ENCODE measurements around the gene KRT23. TPM values are rescaled to one million over a fixed set of nuclear protein-coding genes. Genes with fewer than 3 reads are reported as not detected.
A peak's percentile ranks its signal among the peaks of the same experiment; 100 is the strongest.

The KRT23 gene
- total and polyA plus RNA-seq, 2 of the 4 experiments (the other 2 are of a cell fraction), result 0.36 to 0.39 TPM

GRCh38 chr17:40980117-40980516 lies 42.7 kb upstream of the KRT23 start:
- no peak for ATAC-seq (ENCODE audit: low read depth)
- H3K4me2 ChIP-seq (ENCODE audit: low read depth, low read length), result no peak overlapping the region
- no peak overlapping the region for H4K5ac ChIP-seq (ENCODE audit: low read depth, low read length)
- H3K36me3 ChIP-seq (ENCODE audit: control insufficient read depth, insufficient read depth, low read length), result no peaks in the 10 kb centered on the region
- H2BK120ac ChIP-seq (ENCODE audit: low read depth, low read length), result no peak overlapping the region
- intact Hi-C loops (cut with micrococcal nuclease), result no loop called here
- no peak overlapping the region for H3K4ac ChIP-seq (ENCODE audit: low read depth, low read length)
- no peak overlapping the region for H2AK9ac ChIP-seq (replicated peaks; ENCODE audit: low read depth, low read length, poor library complexity)
- H3K9ac ChIP-seq (ENCODE audit: low read depth, low read length), result no peak overlapping the region
- no peak overlapping the region for H3K14ac ChIP-seq (replicated peaks; ENCODE audit: low read depth, low read length)
- H3K27ac ChIP-seq (ENCODE audit: insufficient read depth, low read length), result no peak overlapping the region
- CTCF ChIA-PET, result no interaction called here
- peaks cover 5% of the 10 kb centered on the region for H3K4me1 ChIP-seq (ENCODE audit: control insufficient read depth, insufficient read depth, low read length)
- H2BK5ac ChIP-seq (ENCODE audit: low read depth, low read length, poor library complexity, severe bottlenecking), result no peak overlapping the region
- H3K9me1 ChIP-seq (ENCODE audit: insufficient read depth, low read length), result no peaks in the 10 kb centered on the region
- H4K20me1 ChIP-seq (ENCODE audit: insufficient read depth, low read length), result no peaks in the 10 kb centered on the region
- H3K18ac ChIP-seq (ENCODE audit: low read depth, low read length), result no peak overlapping the region
- BruUV-seq (replicated peaks), result no TSS peak
- no peak overlapping the region for H3K56ac ChIP-seq (ENCODE audit: extremely low read depth, insufficient read depth, low read length)
- WGBS, 2 experiments (ENCODE audit: extremely low coverage in 2 of 2, insufficient read length in 1 of 2), result 80% methylated on average over 1 of the region's 3 CpGs; no CpG with 5 or more reads in 1 of the 2 experiments
- no peak overlapping the region for H4K91ac ChIP-seq (ENCODE audit: insufficient read depth, low read depth, low read length)
- H2AFZ ChIP-seq (replicated peaks; ENCODE audit: low read length, poor library complexity), result peak overlapping the region; percentile 75
- H3K27me3 ChIP-seq (ENCODE audit: control insufficient read depth, insufficient read depth, low read length), result no peaks in the 10 kb centered on the region
- no peak overlapping the region; the same call in 2 of the 3 replicates for H2BK15ac ChIP-seq (ENCODE audit: low read depth, low read length)
- DNase-seq, result no peak
- no peak overlapping the region for H3K23ac ChIP-seq (ENCODE audit: low read depth, low read length)
- TF ChIP-seq NFE2L2 (IDR thresholded peaks at IDR 0.05; ENCODE audit: low read depth, low read length), result no peak
- no peak for TF ChIP-seq RCOR1 (IDR thresholded peaks at IDR 0.05; ENCODE audit: insufficient replicate concordance, low read length)
- no peak for TF ChIP-seq CHD1 (IDR thresholded peaks at IDR 0.05; ENCODE audit: low read depth, low read length)
- TF ChIP-seq MAZ (IDR thresholded peaks at IDR 0.05; ENCODE audit: borderline replicate concordance, low read depth, low read length), result no peak
- no peak for TF ChIP-seq USF2 (IDR thresholded peaks at IDR 0.05; ENCODE audit: low read depth, low read length)
- TF ChIP-seq MAFK (IDR thresholded peaks at IDR 0.05; ENCODE audit: low read depth, low read length), result no peak
- no peak for TF ChIP-seq RAD21 (IDR thresholded peaks at IDR 0.05; ENCODE audit: low read length)
- no peak for TF ChIP-seq ELK1 (IDR thresholded peaks at IDR 0.05; ENCODE audit: borderline replicate concordance, low read depth, low read length)
- no peak for TF ChIP-seq CEBPB (IDR thresholded peaks at IDR 0.05; ENCODE audit: low read depth, low read length)
- no peak for TF ChIP-seq CTCF (conservative IDR thresholded peaks at IDR 0.05; ENCODE audit: low read depth, low read length)
- TF ChIP-seq POLR2A (IDR thresholded peaks at IDR 0.05; ENCODE audit: low read depth, low read length), result no peak
- no peak for TF ChIP-seq FOS (IDR thresholded peaks at IDR 0.05; ENCODE audit: low read depth, low read length)
- no peak for TF ChIP-seq BHLHE40 (IDR thresholded peaks at IDR 0.05; ENCODE audit: low read depth, low read length)
- no peak for TF ChIP-seq MXI1 (IDR thresholded peaks at IDR 0.05; ENCODE audit: borderline replicate concordance, low read depth, low read length)
- no peak for TF ChIP-seq SMC3 (IDR thresholded peaks at IDR 0.05; ENCODE audit: low read depth, low read length)
- no peak for TF ChIP-seq RFX5 (IDR thresholded peaks at IDR 0.05; ENCODE audit: low read depth, low read length)
- dilution Hi-C loops (cut with HindIII; ENCODE audit: low sequenced_read_pairs, unreplicated experiment), result no loop called here
- 0 out of 2 replicates have a peak overlapping the region, but pooled peaks have one; percentile 1 for H2BK20ac ChIP-seq (ENCODE audit: low read depth, low read length)
- no peaks in the 10 kb centered on the region for H3K9me3 ChIP-seq (ENCODE audit: control insufficient read depth, insufficient read depth, low read length)
- no peaks in the 10 kb centered on the region for H3K79me1 ChIP-seq (ENCODE audit: low read depth in 1 of 2, low read length in 2 of 2)
- H2AK5ac ChIP-seq (ENCODE audit: low read depth, low read length), result peak overlapping the region; percentile 35; the same call in 1 of the 2 replicates
- in situ Hi-C loops (cut with MboI; ENCODE audit: low sequenced_read_pairs), result no loop called here
- POLR2A ChIA-PET (ENCODE audit: unreplicated experiment), result interaction anchor here (0.6 kb wide), 1 partner anchor 35 kb away, joined by 4 read pairs; no protein-coding TSS in a partner anchor
- H3K4me3 ChIP-seq (ENCODE audit: insufficient read depth, low read depth, low read length), result no peak overlapping the region
- no peak overlapping the region for H4K8ac ChIP-seq (ENCODE audit: low read depth in 2 of 2, low read length in 2 of 2)

Measured in IMR-90 (cell line).